EL (cell line): ENCODE data around the gene KCNA10.

Source experiments
- DNase-seq: peaks from one replicate; pipeline ENCODE4 v3.0.0-alpha.2; 2016

KCNA10 gene

GRCh38 chr1:110477041-110477440, 41.9 kb downstream of the KCNA10 start:
- peak; percentile 67 for DNase-seq

DNA sequence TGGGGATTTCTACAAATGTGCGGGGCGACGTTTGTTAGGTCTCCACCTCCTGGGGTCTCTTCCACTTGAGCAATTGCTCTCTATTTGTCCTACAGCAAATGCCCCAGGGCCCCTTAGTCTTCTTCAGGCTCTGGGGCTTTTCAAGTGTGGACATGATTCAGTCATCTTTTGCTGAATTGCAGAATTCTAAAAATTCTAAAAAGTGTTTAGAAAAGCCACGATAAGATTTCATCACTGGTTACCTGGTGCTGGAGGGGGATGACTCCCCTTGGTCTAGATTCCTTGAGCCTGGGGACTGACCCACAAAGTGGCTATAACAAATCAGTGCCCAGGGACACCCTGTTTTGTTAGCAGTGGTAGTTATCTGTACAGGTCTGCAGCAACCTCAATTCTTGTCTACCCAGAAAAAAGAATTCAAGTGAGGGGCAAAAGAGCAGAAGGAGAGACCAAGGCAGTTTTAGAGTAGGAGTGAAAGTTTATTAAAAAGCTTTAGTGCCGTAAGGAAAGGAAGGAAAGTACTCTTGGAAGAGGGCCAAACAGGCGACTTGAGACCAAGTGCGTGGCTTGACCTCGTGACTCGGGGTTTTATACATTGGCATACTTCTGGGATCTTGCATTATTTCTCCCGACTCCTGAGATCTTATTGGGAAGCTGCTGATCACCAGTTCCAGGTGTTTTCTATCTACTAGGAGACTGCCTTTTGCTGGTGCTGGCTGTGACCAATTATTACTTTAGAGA, 42.8 kb downstream of the KCNA10 start:
- no peak for DNase-seq

DNA sequence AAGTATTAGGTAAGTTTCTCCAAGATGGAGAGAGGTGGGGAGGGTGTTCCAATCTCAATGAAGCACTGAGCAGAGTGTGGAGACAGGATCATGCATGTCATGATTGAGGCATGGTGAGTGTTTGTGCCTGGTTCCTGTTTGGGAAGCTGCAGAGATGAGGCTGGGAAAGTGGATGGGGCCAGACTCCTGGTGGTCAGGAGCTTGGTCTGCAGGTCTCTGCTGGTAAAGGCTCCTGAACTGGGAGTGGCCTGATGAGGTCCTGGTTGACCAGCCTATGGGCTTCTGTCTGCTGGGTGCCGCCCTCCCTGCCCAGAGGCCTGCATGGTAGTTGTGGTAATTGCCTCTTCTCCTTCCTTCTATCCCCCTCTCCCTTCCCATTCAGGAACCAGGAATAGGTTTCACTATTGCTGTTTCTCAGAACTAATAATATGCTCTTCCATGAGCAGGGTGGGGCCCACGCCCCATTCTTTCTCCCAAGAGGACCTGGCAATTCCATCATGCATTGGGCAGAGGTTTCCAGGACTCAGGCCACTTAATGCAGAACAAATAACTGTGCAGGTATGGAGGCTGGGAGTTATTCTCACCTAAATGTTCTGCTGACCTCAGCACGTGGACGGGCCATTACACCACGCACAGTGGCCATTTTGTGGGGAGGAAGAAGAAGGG, 43.5 kb downstream of the KCNA10 start:
- no peak for DNase-seq

GRCh38 chr1:110474444-110474843, 44.5 kb downstream of the KCNA10 start:
- no peak for DNase-seq

DNA sequence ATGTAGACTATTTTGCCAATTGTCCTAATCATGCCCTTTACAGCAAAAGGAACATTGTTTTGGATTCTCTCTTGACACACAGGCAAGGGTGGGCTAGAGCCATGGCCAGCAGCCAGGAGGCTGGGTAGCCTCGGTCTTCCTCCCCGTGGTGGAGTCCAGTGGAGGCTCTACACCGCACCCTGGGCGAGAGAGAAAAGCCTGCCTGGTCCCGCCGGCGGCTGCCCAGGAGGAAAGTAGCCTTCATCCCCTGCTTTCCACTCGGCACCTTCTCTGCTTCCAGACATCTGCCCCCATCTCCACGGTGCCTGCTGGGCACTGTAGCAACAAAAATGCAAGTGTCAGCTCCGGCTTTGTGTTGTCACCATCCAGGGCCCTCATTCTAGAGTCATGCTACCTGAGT, 46.4 kb downstream of the KCNA10 start:
- DNase-seq = no peak

GRCh38 chr1:110471131-110471530, 47.8 kb downstream of the KCNA10 start:
- no peak for DNase-seq
